HepG2 (cell line): ENCODE measurements around the gene C2CD2.

Experiments
- ATF7 ChIP-seq, 2 experiments: fragments of 450-650 bp in 1 of 2; sonication (generic) in 1 of 2; formaldehyde crosslinking in 1 of 2; IDR thresholded peaks; 2 replicates each; pipeline versions ENCODE4 v1.4.0 to v1.6.1; 2016 to 2020; ENCODE audit warnings: antibody characterized with exemption in 1 of 2, mild to moderate bottlenecking in 1 of 2, missing genetic modification reagents in 1 of 2
- CBX5 ChIP-seq: sonication (generic); formaldehyde crosslinking; IDR thresholded peaks from 2 replicates; pipeline ENCODE4 v1.4.0; 2020; ENCODE audit warnings: missing genetic modification reagents, borderline replicate concordance
- CTCF ChIP-seq: sonication (generic); formaldehyde crosslinking; IDR thresholded peaks from 2 replicates; pipeline ENCODE4 v1.5.0; 2020; ENCODE audit warnings: mild to moderate bottlenecking, missing genetic modification reagents, moderate library complexity
- FOXP1 ChIP-seq, 2 experiments: fragments of 450-650 bp in 1 of 2; IDR thresholded peaks; 2 replicates each; pipeline ENCODE4 v1.6.1; 2017 to 2018; ENCODE audit warnings: antibody characterized with exemption in 1 of 2
- POLR2A ChIP-seq, 2 experiments: IDR thresholded peaks; 2 replicates each; pipeline ENCODE4 v1.6.1; 2011; ENCODE audit warnings: low read depth in 2 of 2, low read length in 2 of 2, mild to moderate bottlenecking in 1 of 2, moderate library complexity in 1 of 2; ENCODE audit not compliant: insufficient read depth in 1 of 2
- PPARG ChIP-seq: conservative IDR thresholded peaks from 2 replicates; pipeline ENCODE4 v1.6.1; 2016; ENCODE audit warnings: missing biosample characterization, missing genetic modification reagents
- RAD21 ChIP-seq: fragments of 450-650 bp; formaldehyde crosslinking; IDR thresholded peaks from 2 replicates; pipeline ENCODE4 v1.5.0; 2020; ENCODE audit warnings: mild to moderate bottlenecking
- TBP ChIP-seq: sonication (generic); formaldehyde crosslinking; IDR thresholded peaks from 2 replicates; pipeline ENCODE4 v1.5.0; 2020; ENCODE audit warnings: missing genetic modification reagents
- TEAD2 ChIP-seq: sonication (generic); formaldehyde crosslinking; IDR thresholded peaks from 2 replicates; pipeline ENCODE4 v1.9.0; 2021; ENCODE audit warnings: missing genetic modification reagents
- USF2 ChIP-seq, 2 experiments: sonication (generic) in 1 of 2; formaldehyde crosslinking in 1 of 2; IDR thresholded peaks; 2 replicates each; pipeline versions ENCODE4 v1.5.1 to v1.6.1; 2011 to 2020; ENCODE audit warnings: borderline replicate concordance in 1 of 2, low read depth in 1 of 2, low read length in 1 of 2, mild to moderate bottlenecking in 1 of 2, missing genetic modification reagents in 1 of 2, moderate library complexity in 1 of 2
- ZNF543 ChIP-seq: sonication (generic); formaldehyde crosslinking; IDR thresholded peaks from 2 replicates; pipeline ENCODE4 v1.4.0; 2020; ENCODE audit warnings: mild to moderate bottlenecking, missing genetic modification reagents

- TF ChIP-seq CTCF (CRISPR knock-in tag): no peak
- no peak for TF ChIP-seq TEAD2 (CRISPR knock-in tag)
- TF ChIP-seq PPARG (CRISPR knock-in tag): no peak
- no peak for TF ChIP-seq ATF7 (IDR thresholded peaks at IDR 0.05)
- no peak for TF ChIP-seq ATF7 (CRISPR knock-in tag; IDR thresholded peaks at IDR 0.05)
- no peak for TF ChIP-seq RAD21 (CRISPR knock-in tag)
- TF ChIP-seq TBP: no peak
- no peak for TF ChIP-seq CBX5 (CRISPR knock-in tag)
- TF ChIP-seq USF2 (IDR thresholded peaks at IDR 0.05; ENCODE audit: low read depth, low read length): no peak
- no peak for TF ChIP-seq USF2 (CRISPR knock-in tag; IDR thresholded peaks at IDR 0.05; ENCODE audit: borderline replicate concordance)
- TF ChIP-seq POLR2A (IDR thresholded peaks at IDR 0.05; ENCODE audit: insufficient read depth in 1 of 2, low read depth in 2 of 2, low read length in 2 of 2): no peak
- no peak for TF ChIP-seq ZNF543 (CRISPR knock-in tag)
- TF ChIP-seq FOXP1 (IDR thresholded peaks at IDR 0.05): no peak
- TF ChIP-seq FOXP1 (CRISPR knock-in tag; IDR thresholded peaks at IDR 0.05): no peak
These were observed 5.5 kb downstream of the C2CD2 start for GRCh38 chr21:41948078-41948895.
